GM18507 (cell line): ENCODE data around the gene OR7D2.

ENCODE experiments used
- DNase-seq: peaks from one replicate; pipeline ENCODE4 v3.0.0; 2011; ENCODE audit warnings: low read depth; ENCODE audit not compliant: insufficient read length; ENCODE audit errors: extremely low spot score
- FAIRE-seq: peaks from 2 replicates; lab custom pipeline; 2011; peaks lifted over from hg19 to GRCh38; lab: Jason Lieb, UNC

The OR7D2 gene

DNA sequence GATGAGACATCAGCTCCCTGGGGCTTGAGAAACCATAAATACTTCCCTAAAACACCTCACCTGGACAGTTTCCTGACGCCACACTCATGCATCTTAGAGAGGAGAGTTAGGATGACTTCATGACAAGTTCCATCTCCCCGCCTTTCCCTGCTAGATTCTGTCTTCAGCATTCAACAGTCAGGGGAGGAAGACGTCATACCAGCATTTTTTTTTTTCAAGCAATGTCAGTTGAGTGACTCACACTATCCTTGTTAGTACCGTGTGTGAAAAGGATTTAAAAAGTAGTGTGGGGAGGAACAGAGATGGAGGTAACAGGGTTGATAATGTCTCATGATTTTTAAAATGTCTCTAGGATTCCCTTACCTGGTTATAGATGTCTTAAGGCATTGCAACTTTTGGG is at the start of gene OR7D2:
Gene OR7D2, plus strand, starts transcription at position 79 of the 400 bp plus-strand sequence. CDS start 6,803 bp downstream, outside the sequence.
- DNase-seq: no peak
- no peak for FAIRE-seq

DNA sequence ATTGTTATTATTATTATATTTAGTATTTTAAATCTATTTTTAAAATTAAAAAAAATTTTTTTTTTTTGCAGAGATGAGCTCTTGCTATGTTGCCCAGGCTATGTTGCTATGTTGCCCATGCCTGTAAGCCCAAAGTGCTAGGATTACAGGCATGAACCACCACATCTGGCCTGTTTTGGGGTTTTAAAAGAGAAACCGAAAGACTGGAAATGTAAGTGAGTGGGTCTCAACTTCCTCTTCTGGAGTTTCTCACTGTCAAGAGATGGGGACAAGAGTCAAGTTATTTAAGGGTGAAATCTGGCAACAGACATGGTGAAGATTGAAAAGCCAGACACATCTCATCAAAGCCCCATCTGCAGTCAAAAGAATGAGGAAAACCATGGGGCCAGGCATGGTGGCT is 47.8 kb upstream of the OR7D2 start:
- FAIRE-seq: no peak
- no peak for DNase-seq

DNA sequence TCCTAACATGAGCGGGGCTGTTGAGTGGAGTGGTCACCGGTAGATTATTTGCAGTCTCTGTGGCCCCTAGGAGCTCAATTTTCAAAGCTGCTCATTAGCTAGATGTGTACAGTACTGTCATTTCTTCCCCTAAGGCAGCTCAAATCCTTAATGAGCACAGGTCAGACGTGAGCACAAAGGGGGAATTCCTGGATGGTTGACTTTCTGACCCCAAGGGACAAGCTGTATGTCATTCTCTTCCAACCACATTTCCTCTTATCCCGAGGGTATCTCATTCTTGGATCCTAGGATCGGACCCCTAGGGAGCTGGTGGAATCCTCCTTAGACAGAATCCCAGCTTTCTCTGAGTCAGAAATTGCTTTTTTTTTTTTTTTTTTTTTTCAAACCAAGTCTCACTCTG is 46.4 kb upstream of the OR7D2 start:
- FAIRE-seq (no peak), DNase-seq (no peak)

DNA sequence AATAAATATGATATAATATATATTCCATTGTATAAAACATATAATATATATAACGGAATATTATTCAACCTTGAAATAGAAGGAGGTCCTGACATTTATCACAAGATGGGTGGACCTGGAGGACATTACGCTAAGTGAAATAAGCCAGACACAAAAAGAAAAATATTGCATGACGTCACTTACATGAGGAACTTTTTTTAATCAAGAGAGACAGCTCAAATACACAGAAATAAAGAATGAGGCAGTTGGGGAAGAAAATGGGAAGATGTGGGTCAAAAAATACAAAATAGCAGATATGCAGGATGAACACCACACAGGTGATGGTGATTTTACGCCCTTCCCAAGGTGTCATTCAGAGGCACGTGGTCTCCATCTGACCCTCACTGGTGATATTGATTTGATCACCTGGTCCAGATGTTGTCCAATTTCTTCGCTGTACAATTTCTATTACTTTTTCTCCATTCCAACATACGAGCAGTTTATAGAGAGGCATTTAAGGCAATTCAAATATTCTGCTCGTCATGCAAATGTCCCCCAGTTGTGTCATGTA is 39.1 kb upstream of the OR7D2 start:
- DNase-seq (no peak), FAIRE-seq (no peak)

DNA sequence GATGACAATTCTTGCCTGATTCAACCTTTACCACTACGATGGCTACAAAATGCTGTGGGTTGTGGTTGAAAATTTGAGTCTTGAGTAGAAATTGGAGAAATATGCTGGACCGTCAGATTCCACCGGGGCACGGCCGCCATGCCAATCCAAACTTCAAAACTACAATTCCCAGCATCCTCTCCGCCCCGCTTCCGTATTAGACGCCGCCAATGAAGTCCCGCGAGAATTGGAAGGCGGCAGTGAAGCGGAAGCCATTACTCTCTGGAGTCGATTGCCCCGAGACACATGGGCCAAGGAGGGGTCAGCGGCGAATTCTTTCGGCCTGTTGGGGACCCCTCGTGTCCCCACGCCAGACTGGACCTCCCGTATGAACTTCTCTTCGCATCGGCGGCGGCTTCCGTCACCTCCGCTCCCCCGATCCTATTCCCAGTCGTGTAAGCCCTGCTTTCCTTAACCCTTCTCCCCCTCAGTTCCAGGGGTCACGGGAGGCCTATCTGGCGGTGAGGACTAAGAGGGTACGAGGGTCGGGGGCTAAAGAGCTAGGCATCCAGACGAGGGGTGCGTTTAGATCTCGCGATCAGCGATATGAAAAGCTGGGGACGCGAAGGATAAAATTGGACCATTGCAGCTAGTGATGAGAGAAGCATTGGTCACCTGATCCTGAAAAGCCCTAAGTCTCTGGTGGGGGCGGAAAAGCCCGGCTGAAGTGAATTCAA is 38.5 kb upstream of the OR7D2 start, which contains the start of gene ZNF317:
Gene ZNF317, plus strand, starts transcription at position 239 of the 716 bp plus-strand sequence. CDS start 15,620 bp downstream, outside the sequence.
- FAIRE-seq (peak; percentile 93), DNase-seq (peak; percentile 75)

DNA sequence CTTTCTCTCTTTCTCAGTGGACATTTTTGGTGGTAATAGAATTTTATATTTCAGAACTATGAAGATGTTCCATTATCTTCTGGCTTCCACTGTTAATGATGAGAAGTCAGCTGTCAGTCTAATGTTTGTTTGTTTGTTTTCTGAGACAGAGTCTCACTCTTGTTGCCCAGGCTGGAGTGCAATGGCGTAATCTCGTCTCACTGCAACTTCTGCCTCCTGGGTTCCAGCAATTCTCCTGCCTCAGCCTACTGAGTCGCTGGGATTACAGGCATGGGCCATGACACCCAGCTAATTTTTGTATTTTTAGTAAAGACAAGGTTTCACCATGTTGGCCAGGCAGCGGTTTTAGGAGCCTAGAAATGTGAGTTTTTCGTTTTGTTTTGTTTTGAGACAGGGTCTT is 33.9 kb upstream of the OR7D2 start:
- no peak for DNase-seq
- no peak for FAIRE-seq

DNA sequence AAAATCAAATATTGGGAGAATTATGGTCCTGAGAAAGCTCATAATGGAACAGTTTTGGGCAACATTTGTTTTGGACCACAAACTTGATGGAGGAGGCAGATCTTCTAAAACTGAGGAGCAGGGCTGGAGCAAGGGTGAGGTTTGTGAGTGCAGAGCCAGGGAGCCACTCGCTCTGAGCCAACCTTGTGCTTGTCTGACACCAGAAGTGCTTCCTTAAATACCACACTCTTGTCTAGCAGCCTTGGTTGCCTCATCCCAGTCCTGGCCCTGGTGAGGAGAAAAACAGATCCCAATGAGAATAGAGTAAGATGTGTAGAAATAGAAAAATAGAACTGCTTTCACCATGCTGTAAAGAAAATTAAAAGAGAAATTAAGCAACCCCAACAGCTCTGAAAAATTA is 31.9 kb upstream of the OR7D2 start:
- DNase-seq (no peak), FAIRE-seq (no peak)

DNA sequence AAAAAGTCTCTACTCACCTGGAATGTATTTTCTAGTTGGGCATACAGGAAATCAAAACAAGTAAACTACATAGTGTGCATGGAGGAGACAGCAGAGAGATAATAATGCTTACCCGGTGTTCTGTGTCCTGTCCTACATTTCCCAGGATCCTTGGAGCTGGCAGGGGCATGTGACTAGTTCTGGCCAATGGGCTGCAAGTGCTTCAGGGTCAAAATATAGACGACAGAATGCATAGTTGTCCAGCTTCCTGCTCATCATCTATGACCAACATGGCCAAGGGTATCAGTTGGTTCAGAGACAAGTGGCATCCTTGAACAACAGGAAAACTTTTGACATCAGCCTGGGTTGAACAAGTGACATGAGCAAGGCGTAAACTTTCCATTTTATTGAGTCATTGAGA is 30.1 kb upstream of the OR7D2 start:
- DNase-seq (no peak), FAIRE-seq (no peak)

DNA sequence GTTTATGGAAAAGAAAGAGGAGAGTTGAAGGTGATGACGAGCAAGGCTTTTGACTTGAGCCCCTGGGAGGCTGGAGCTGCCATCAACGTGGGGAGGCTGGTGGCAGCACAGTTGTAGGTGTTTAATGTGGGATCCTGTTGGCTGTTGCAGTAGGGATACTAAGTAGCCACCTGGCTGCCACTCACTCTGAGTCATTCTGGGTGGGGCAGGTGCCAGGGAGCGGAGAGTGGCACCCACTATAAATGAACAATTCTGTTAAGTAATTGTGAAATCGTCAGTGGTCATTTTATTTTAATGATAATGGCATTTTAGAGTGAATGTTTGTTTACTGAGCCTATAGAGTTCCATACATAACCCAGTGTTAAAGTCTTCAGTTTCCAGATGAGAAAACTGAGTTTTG is 28.8 kb upstream of the OR7D2 start:
- FAIRE-seq: no peak
- no peak for DNase-seq

DNA sequence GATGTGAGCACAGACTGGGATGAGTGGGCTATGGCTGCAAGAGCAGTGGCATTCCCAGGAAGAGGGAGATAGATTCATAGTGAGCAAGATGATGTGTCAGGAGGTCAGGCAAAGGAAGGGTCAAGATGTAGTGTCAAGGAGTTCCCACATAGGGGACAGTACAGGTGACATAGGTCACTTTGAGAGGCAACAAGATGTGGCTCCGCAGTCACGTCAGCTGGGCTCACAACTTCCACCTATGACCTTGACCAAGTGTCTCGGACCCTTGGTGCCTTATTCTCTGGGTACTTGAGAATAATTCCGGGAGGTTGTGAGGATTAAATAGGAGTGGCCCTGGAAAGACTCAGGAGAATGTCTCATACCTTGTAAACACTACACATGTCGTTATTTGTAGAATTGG is 28.1 kb upstream of the OR7D2 start:
- DNase-seq (no peak), FAIRE-seq (no peak)

DNA sequence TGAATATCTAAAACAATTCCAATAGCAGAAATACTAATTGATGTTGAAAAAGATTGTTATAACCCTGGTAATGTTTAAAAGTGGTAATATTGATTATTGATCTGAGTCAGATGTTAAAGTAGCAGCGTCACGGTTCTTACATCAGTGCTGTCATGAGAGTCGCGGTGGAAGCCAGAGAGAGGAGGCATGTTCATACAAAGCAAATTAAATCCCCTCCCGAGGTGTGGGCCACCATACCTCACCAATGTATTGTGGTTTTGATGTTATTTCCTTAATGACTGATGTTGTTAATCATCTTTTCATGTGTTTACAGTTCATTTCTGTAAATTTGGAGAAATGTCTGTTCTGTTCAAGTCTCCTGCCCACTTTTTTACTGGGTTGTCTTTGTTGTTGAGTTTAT is 27.4 kb upstream of the OR7D2 start:
- FAIRE-seq (no peak), DNase-seq (no peak)

DNA sequence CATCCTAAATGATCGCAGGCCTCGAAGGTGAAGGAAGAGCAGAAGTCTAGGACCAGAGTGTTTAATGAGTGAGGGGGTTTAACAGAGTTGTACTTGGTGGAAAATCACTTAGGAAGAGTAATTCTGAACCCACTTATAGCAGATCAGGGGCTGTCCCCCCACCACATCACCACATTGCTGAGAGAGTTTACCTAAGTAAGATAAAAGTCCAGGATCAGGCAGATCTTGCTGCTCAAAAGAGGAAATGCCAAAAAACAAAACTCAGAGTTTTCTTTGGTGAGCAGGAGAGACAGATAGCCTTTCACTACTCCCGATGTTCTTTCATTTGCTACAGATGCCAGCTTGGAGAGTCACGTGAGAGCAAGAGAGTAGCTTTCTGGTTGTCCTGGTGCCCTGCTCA is 23.2 kb upstream of the OR7D2 start:
- FAIRE-seq: no peak
- DNase-seq: no peak

DNA sequence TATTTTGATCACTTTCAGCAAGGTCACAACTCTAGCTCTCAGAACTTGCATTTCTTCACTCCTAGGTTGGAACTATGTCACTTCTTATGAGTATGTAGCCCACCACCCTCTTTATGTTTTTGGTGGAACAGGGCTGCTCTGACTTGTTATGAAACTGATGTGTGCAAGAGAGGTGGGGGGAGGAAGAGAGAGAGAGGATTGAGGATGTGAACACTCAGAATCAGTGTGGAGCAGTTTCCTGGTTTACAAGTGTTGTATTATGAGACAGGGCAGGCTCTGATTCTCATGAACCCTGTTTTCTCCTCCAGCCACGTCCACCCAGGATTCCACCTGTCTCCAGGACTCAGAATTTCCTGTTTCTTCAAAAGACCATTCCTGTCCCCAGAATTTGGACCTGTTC is 22.5 kb upstream of the OR7D2 start:
- no peak for FAIRE-seq
- no peak for DNase-seq

DNA sequence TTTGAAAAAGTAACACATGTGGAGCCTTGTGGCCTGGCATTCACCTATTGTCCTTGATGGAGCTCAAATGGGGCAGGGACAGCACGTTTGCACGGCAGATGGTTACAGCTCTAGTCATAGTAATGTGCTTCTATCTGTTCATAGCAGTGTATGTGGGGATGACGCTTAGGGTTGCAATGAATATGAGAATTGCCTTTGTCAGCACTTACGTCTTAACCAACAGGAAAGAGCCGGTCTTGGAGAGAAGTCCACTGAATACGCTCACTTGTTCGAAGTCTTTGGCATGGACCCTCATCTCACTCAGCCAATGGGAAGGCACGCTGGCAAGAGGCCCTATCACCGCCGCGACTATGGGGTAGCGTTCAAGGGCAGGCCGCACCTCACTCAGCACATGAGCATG is 18.9 kb upstream of the OR7D2 start:
- no peak for FAIRE-seq
- DNase-seq: no peak

DNA sequence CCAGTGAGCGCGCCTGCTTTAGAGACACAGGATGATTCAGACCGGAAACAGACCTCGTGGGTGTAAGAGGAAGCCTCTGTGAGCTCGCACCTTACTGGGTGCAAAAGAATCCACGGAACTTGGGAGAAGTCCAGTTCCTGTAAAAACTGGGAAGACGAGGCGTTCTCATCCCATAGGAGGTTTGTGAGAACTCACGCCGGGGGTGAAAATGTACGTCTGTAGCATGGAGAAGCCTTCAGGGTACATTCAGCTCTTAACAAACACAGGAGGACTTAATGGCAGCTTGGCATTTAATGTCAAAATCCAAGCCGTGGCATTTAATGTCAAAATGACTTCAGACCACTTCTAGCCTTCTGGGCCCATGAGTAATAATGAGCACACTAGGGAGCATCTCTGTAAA is 17.4 kb upstream of the OR7D2 start:
- DNase-seq (no peak), FAIRE-seq (no peak)

DNA sequence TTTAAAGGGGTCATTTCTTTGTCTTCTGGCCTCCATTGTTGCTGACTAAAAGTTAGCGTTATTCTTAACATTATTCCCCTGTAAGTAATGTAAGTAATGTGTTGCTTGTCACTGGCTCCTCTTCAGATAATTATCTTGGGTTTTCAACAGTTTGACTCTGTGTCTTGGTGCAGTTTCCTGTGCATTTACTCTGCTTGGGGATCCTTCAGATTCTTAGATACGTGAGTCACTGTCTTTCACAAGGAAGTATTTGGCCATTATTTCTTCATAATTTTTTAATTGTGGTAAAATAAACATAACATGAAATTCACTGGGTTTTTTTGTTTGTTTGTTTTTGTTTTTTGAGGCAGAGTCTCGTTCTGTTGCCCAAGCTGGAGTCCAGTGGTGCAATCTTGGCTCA is 13.5 kb upstream of the OR7D2 start:
- DNase-seq (no peak), FAIRE-seq (no peak)

DNA sequence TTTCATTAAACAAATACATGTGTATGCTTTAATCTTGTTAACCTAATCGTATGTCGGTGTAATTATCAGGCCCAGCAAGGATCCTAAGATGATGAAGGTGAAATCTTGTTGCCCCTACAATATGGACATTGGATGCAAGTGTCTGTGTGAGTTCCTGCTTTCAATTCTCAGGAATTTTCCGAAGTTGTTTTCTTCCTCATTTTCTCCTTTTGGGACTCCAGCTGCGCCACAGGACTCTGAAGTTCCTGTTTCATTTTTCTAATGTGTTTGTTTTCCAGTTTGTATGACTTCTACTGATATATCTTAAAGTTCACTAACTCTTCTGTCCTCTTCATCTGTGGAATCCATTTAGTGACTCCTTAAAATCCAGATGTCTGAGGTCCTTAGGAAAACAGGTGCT is 11.9 kb upstream of the OR7D2 start:
- FAIRE-seq (no peak), DNase-seq (no peak)

DNA sequence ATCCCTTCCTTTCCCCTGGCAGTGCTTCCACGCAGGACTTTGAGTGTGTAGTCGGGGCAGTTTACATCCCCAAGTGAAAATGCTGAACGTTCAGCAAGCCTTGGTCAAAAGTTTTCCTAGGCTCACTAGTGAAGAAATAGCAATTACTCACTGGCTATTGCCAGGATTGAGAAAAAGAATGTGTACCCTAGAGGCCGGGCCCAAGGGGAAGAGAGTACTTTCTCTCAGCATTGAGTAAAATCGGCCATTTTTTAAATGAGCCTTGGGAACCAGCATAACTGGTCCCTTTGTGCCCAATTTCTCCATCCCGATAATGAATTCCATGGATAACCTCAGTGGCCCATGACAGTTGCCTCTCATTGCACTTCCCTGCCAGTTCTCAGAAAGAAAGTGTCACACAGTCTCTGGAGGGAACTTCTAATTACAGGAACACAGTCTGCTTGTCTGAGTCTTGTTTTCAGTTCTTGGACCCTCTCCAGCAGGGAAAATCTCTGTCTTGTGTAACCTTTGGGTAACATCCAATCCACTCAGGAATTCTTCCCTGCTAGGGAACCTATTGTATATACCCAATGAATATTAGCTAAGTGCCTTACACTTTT is 7.3 kb upstream of the OR7D2 start:
- DNase-seq (no peak), FAIRE-seq (no peak)

DNA sequence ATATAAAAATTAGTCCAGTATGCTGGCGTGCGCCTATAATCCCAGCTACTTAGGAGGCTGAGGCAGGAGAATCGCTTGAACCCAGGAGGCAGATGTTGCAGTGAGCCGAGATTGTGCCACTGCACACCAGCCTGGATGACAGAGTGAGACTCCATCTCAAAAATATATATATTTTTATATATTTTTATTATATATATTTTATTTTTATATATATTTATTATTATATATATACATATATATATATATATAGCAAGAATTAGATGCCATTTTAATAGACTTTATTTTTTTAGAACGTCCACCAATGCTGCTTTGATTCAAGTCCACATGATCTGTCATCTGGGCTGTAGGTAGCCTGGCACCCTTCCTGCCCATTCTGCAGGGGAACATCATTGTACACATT is 3.5 kb upstream of the OR7D2 start:
- FAIRE-seq (no peak), DNase-seq (no peak)

DNA sequence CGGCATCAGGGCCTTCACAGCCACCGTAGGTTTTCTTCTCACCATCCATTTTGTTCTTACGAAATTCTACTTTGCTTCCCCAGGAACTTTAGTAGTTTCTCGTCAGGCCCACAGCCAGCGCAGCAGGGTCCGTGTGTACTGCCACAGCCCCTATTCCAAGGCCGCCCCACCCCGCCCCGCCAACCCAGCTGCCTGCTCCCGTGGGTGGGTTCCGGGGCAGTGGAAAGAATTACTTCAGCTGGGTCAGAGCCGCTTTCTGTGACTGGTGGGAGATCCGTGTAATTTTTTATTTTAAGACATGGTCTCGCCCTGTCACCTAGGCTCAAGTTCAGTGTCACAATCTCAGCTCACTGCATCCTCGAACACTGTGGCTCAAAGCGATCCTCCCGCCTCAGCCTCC is 4.2 kb downstream of the OR7D2 start:
- no peak for FAIRE-seq
- no peak for DNase-seq

DNA sequence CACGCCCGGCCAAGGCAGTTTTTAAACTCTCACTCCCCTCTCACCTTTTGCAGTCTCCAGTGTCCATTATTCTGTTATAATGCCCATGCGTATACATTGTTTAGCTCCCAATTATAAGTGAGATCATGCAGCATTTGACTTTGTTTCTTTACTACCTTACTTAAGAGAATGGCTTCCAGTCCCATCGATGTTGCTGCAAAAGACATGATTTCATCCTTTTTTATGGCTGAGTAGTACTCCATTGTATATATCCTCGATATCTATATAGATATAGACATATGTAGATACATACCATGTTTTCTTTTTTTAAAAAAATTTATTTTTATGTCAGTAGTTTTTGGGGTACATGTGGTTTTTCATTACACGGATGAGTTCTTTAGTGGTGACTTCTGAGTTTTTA is 8.4 kb downstream of the OR7D2 start:
- FAIRE-seq (no peak), DNase-seq (no peak)
